HG03097 (cell line): Measurements from ENCODE around the gene GABRR2.
A peak's percentile ranks its signal among the peaks of the same experiment; 100 is the strongest.
"Not testable (repeated sequence)": the region's sequence is repeated elsewhere in the genome, so short reads cannot be mapped to it uniquely, and the experiment has no call there.

ENCODE experiments used
- ATAC-seq: cut with Tn5 transposase; IDR thresholded peaks from one replicate; pipeline ENCODE4 v1.9.1; 2021; ENCODE audit not compliant: unreplicated experiment, low FRiP score

Gene GABRR2

DNA sequence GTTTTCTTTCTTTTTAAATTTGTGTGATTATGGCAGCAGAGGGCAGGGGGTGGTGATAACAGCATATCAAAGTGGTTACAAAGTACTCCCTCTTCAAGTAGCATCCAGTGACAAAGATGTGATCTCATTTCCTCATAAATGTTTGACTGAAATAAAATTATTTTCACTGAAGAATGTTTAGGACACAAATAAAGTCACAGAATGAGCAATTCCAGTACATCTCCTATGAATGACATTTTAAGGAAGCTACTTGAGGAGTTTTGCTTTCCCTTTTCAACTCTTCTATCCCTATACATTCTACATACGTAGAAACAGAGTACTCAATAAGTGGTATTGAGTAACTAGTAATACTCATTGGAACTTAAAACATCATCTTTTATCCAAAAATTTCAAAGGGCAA lies 13.9 kb upstream of the GABRR2 start:
- no peak for ATAC-seq

DNA sequence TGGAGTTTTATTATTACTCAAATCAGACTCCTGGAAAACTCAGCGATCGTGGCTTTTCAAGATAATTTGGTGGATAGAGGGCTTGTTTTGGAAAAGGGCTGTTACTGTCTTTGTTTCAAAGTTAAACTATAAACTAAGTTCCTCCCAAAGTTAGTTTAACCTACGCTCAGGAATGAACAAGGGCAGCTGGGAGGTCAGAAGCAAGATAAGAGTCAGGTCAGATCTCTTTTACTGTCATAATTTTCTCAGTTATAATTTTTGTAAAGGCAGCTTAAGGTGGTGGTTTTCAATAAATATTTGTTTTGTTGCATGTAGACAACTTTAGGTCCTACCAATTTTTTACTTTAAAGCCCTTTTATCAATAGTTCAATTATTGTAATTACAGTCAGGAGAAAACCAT lies 9.2 kb upstream of the GABRR2 start:
- no peak for ATAC-seq

DNA sequence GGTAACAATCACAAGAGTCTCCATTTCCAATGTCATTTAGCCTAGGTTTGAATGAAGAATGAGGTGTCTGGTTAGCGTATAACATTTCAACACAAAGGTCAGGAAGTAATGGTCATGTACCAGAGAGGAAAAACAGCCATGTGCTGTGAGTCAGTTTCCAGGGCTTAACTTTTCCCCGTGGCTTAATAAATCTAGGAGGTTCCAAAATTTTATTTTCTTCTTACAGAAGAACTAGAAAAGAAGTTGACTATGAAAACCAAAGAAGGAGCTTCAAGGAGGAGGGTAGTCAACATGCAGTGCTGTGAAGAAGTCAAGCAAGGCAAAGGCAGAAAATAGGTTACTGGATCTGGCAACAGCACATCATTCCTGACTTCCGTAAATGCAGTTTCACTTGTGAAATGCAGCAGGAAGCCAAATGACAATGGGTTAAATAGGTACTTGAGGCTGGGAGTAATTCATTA lies 8.4 kb upstream of the GABRR2 start:
- no peak for ATAC-seq

DNA sequence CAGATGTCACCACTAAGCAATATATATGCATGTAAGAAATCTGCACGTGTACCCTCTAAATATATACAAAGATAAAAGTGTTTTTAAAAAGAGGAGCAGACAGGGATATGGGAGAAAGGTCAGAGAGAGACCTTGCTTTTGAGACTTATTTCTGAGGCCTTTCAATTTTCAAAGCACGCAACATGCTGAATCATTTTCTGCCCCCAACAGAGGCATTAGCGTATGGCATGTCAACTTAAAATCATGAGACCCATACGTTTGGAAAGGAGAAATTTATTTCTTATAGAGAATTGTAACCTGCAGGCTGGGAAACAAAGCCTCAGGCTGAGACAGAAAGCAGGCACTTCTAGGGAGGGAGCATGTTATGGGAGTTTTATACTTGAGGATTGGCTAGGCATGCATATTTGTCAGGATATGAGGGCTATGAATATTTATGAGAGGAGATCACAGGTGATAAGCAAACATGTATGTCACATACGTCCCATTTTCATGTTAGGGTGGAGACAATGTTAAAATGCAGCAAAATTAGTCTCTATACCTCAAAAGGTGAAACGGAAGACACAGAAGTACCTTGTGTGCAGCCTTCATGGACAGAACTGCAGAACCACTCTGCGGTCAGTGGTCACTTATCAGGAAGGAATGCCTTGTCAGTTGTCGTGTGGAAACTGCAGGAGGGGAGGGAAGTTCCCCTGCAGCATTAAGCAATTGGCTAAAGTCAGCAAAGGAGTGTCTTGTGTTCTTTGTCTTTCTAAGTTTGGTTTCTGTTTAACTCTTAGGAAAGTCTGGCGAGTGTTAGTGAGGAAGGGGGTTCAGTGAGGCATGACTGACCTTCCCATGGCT lies 6.3 kb upstream of the GABRR2 start:
- no peak for ATAC-seq

DNA sequence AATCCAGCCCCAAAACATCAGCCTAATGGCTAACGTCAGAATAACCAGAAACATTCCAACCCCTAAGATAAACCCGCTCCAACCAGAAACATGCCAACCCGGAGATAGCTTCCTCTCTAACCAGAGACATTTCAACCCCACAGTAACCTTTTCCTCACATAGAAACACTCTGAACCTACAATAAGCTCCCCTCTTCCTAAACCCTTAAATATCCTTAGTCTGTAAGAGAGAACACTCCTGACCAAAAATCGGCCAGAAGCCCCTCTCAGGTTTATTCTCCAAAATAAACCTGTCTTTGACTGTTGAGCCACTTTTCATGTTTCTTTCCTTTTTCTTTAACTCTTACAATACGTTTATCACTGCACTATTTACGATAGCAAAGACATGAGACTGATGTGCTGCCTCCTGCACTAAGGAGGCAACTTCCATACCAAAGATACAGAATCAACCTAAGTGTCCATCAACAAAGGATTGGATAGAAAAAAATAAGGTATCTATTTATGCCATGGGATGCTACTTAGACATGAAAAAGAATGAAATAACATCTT lies 5.0 kb upstream of the GABRR2 start:
- ATAC-seq: no peak

DNA sequence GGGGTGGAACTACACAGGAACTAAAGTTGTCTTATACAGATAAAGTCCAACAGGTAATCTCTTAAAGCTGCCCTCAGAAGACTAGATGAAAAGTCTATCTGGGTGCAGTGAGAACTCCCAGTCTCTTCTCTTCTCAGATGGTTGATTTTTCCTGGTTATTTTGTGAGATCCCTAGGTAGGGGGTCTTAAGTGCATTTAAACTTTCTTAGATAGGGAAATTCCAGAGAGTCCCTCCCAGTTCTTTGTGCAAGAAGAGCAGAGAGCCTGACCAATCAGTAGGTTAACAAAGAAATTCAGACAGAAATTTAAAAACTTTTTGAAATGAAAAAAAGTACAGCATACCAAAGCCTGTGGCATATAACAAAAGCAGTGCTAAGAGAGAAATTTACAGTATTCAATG lies 2.0 kb upstream of the GABRR2 start:
- no peak for ATAC-seq

DNA sequence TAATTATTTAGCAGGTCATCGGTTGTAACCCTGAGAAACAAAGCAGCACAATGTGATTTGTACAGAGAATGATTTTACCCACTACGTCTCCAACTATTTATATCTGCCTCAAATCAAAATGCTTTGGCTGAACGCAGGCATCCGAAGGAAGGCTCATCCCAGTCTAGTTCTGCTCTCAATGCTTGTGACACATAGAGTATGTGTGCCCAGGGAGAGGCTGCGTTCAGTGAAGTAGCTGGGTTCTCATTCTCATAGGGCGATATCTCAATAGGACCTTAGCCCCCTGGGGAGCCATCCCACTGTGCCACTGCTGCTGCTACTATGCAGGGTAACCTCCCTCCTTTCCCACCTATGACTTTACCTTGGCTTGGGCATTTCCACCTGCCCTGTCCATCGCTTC lies 407 bp downstream of the GABRR2 start:
- ATAC-seq: no peak

DNA sequence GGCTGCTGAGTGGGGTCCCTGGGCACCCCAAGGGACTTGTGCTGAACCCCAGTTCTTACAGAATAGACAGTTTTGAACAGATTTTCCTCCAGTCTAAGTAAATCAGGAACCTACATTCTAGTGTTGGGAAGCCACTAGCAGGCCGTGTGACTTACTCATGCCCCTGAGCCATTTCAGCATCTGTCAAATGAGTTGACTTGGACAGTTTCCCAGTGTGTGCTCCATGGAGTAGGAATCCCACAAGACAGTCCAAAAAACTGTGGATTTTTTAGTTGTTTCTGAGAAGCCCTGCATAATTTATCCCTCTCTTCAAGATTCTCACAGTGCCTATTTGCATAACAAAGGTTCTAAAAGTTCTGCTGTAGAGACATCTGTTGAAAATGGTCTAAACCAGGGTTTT lies 2.1 kb downstream of the GABRR2 start:
- no peak for ATAC-seq

DNA sequence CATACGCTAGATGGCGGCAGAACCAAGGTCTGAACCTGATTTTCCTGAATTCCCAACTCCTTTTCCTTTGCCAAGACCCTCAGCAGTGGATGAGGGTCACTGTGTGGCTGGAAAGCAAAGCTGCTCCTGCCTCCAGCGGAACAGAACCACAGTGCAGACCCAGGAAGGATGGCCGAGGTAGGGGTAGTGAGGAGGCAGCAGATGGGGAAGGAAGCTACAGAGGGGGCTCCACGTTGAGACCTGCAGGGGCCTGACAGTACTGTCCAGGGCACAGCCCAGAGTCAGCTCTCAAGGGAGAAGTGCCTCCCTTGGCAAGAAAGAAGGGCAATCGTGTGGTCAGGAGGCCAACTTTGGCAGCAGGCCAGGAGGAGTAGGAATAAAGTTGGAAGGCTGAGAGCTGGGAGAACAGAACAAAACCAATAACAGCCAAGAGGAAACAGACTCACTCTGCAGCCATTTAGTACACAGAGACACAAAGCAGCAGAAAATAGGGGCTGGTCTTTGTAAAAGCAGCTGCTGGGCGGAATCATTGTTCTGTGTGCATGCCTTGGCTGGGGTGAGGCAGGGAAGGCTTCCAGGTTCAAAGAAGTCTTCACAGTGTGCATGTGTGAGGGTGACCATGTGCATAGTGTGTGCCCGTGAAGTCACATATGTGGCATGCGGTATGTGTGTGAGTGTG lies 3.1 kb downstream of the GABRR2 start:
- no peak for ATAC-seq

DNA sequence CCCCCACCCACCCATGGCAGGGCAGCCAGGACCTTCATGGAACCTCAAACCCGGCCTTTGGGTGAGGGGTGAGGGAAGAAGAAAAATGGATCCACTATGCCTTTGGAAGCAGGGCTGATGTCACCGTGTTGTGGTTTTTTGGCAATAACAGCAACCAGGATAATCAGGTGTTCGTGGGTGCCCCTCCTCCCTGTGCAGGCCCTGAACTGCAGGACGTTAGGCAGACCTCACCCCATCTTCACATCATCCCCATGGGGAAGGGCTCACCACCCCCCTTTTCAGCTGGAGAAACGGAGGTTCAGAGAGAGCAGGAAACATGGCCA lies 3.6 kb downstream of the GABRR2 start:
- ATAC-seq: no peak

DNA sequence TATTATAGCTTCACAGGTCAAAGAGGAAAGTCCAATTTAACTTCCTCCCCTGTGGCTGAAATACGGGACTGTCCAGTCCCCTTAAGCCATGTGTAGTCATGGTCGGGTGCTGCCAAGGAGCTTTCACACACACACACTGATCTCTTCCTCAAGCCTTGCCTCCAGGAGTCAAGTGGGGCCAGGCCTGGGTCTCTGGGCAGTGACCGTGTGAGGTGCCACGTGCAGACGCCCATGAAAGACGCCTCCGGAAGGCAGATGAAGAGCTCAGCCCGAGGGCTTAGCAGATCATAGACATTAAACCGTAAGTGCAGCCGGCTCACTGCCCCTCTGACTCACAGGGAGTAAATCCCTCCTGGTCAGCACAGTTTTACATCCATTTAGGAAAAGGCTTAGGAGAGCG lies 4.2 kb downstream of the GABRR2 start:
- ATAC-seq: no peak

DNA sequence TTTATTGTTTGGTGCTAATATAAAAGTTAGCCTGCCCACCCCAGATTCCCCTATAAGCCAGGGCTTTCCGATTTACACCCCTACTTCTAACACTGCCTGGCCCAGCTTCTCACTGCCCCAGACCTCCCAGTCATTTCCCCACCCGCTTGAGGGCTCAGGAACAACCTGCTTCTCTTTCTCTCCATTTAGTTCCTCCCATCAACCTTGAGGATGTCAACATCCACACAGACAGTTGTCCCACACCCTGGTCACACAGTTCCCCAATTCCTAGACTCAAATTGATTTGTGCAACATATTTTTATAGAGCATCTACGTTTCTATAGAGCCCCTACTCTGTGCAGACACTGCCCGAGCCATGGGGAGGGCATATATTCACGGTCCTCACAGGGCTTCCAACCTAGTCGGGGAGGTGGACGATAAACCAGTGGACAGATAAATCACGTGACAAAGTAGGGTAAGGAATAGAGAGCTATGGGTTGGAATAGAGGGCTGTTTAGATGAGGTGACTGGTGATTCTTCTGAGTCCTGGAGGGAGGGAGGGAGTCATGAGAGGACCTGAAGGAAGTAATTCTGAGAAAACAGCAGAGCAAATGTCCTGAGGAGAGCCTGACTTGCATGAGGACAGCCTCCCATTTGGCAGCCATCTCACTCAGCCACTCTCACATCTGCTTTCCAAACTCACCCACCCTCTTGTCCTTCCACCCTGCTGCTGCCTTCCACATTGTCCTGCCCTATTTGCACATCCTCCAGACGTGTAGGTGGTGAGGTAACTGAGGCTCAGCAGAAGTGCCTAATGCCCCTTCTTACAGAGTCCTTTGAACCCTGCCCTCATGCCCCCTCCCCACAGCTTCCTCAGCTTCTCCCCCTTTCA lies 6.3 kb downstream of the GABRR2 start:
- no peak for ATAC-seq

DNA sequence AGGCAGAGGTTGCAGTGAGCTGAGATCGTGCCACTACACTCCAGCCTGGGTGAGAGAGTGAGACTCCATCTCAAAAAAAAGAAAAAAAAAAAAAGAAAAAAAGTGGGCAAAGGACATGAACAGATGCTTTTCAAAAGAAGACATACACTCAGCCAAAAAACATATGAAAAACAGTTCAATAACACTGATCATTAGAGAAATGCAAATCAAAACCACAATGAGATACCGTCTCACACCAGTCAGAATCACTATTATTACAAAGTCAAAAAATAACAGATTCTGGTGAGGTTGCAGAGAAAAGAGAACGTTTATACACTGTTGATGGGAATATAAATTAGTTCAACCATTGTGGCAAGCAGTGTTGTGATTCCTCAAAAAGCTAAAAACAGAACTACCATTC lies 10.6 kb downstream of the GABRR2 start:
- ATAC-seq: not testable (repeated sequence)

DNA sequence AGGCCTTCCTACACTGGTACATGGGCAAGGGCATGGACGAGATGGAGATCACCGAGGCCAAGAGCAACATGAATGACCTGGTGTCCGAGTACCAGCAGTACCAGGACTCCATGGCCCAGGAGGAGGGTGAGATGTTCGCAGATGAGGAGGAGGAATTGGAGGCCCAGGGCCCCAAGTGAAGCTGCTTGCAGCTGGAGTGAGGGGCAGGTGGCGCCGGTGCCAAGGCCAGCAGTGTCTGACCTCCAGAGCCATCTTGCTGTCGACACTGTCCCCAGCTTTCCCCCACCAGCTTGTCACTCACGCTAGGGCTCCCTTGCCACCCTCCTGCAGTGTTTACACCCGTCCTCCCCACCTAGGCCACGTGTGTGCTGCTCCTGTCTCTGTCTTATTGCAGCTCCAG lies 12.2 kb downstream of the GABRR2 start:
- ATAC-seq: no peak

DNA sequence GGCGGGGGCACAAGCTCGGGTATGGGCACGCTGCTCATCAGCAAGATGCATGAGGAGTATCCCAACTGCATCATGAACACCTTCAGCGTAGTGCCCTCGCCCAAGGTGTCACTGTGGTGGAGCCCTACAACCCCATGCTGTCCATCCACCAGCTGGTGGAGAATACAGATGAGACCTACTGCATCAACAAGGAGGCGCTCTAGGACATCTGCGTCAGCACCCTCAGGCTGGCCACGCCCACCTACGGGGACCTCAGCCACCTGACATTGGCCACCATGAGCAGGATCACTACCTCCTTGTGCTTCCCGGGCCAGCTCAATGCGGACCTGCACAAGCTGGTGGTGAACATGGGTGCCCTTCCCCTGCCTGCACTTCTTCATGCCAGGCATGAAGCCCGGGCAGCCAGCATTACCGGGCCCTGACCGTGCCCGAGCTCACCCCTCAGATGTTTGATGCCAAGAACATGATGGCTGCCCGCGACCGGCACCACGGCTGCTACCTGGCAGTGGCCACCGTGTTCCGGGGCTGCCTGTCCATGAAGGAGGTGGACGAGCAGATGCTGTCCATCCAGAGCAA lies 12.8 kb downstream of the GABRR2 start:
- no peak for ATAC-seq

DNA sequence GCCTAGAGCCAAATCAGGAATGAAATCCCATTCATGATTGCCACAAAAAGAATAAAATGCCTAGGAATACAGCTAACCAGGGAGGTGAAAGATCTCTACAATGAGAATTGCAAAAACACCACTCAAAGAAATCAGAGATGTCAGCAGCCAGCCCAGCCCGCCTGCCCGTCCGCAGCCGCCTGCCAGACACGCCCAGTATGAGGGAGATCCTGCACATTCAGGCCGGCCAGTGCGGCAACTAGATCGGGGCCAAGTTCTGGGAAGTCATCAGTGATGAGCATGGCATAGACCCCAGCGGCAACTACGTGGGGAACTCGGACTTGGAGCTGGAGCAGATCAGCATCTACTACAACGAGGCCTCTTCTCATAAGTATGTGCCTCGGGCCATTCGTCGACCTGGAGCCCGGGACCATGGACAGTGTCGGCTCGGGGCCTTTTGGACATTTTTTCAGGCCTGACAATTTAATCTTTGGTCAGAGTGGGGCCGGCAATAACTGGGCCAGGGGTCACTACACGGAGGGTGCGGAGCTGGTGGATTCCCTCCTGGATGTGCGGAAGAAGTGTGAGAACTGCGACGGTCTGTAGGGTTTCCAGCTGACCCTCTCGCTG lies 13.4 kb downstream of the GABRR2 start:
- ATAC-seq: no peak

DNA sequence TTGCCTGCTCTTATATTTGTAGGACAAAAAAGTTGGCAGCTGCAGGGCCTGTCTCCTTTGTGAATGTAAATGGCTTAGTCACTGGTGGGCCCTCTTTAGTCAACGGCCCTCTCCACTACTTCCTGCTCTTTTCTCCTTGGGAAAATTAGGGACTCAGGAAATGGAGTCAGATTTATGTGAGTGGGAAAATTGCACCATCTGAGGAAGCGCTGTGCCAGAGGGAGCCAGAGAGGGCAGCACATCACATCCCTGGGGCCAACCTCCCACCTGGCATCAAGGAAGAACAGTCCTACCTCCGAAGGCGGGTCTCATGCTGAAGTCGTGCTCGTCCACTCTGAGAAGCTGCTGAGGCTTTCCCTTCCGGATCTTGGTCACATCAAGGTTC lies 15.6 kb downstream of the GABRR2 start:
- no peak for ATAC-seq

DNA sequence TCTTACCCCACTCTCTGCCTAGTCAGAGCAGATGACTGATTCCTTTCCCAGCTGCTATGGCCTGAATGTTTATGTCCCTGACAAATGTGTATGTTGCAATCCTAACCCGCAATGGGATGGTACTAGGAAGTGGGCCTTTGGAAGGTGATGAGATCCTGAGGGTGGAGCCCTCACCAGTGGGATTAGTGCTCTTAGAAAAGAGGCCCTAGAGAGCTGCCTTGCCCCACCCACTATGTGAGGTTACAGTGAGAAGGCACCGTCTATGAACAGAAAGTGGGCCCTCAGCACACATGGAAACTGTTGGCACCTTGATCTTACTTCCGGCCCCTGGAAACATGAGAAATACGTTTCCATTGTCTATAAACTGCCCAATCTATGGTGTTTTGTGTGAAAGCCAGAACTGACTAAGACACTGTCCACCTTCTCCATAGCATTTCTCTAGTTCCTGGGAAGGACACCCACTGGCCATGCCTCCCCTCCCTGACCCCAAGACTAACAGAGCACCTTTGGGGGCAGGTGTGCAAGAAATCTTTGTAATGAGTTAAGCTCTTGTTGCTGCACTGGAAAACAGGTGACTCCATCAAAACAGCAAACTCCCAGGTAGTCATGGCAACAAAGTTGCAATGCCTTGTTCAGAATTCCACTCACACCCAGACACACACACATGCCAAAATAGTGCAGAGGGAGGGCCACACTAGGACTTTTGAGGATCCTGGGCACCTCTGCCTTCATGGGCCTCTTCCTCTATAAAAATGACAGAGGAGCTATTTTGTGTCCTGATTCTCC lies 16.2 kb downstream of the GABRR2 start:
- no peak for ATAC-seq

DNA sequence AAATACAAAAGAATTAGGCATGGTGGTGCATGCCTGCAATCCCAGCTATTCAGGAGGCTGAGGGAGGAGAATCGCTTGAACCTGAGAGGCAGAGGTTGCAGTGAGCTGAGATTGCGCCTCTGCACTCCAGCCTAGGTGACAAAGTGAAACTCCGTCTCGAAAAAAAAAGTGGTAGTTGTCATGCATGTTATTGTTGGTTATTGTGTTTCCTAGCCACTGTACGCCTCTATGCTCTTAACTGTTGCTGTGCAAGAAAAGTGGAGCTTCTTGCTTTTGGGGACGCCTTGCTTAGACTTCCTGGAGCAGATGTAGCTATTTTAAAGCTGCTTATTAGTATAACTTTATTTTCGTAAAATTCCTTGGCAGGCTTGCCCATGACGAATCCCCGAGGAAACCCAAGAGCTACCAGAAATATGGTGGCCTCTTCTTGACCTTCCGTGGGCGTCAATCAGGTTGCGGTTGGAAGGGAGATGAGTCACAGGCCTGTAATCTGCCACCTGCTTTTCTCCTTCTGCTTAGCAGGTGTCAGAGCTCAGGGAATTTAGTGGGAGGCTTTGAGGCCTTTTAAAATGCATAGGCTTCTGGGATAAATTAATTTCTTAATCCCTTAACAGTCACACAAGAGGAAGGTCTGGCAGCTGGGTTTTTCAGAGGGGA lies 17.3 kb downstream of the GABRR2 start:
- ATAC-seq: peak; percentile 81
